ENCODE data around the gene UBE2J1. TPM values are rescaled to one million over a fixed set of nuclear protein-coding genes. Genes with fewer than 3 reads are reported as not detected.
"Not testable (repeated sequence)": the region's sequence is repeated elsewhere in the genome, so short reads cannot be mapped to it uniquely, and the experiment has no call there.

UBE2J1 gene
- total and polyA plus RNA-seq, 4 donors = 14.7 to 26.4 (median 18.0) TPM

DNA sequence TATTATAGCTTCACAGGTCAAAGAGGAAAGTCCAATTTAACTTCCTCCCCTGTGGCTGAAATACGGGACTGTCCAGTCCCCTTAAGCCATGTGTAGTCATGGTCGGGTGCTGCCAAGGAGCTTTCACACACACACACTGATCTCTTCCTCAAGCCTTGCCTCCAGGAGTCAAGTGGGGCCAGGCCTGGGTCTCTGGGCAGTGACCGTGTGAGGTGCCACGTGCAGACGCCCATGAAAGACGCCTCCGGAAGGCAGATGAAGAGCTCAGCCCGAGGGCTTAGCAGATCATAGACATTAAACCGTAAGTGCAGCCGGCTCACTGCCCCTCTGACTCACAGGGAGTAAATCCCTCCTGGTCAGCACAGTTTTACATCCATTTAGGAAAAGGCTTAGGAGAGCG, 41.6 kb downstream of the UBE2J1 start:
- Histone ChIP-seq H3K36me3 (ENCODE audit: control insufficient read depth in 4 of 4, insufficient read depth in 3 of 4, low read depth in 1 of 4, low read length in 3 of 4) (no peaks in the 10 kb centered on the region), H3K9me3 (ENCODE audit: control insufficient read depth in 4 of 4, low read length in 3 of 4) (no peaks in the 10 kb centered on the region), H3K4me3 (ENCODE audit: low read depth in 1 of 3, low read length in 3 of 3) (no peak overlapping the region), H3K27me3 (ENCODE audit: control insufficient read depth in 4 of 4, insufficient read depth in 4 of 4, low read length in 3 of 4) (no peaks in the 10 kb centered on the region), H3K9ac (ENCODE audit: low read depth in 1 of 2, low read length in 2 of 2) (no peak overlapping the region), H3K4me1 (ENCODE audit: control insufficient read depth in 4 of 4, insufficient read depth in 4 of 4, low read length in 3 of 4) (no peaks in the 10 kb centered on the region), H3K27ac (ENCODE audit: low read depth in 1 of 2, low read length in 2 of 2) (no peak overlapping the region)
- TF ChIP-seq ATF3 (IDR thresholded peaks at IDR 0.05) (no peak), CTCF (IDR thresholded peaks at IDR 0.05; ENCODE audit: low read depth, low read length, missing input control) (no peak), GABPA (IDR thresholded peaks at IDR 0.05 in 1 of 2, conservative IDR thresholded peaks at IDR 0.05 in 1 of 2) (no peak), JUND (IDR thresholded peaks at IDR 0.05) (no peak)
- DNase-seq (ENCODE audit: low spot score) = no peak
- WGBS = 63% methylated on average over 11 of the region's 11 CpGs

- no peak for DNase-seq (ENCODE audit: low spot score)
- H3K36me3 ChIP-seq (ENCODE audit: control insufficient read depth in 4 of 4, insufficient read depth in 3 of 4, low read depth in 1 of 4, low read length in 3 of 4) = no peaks in the 10 kb centered on the region
- H3K27me3 ChIP-seq (ENCODE audit: control insufficient read depth in 4 of 4, insufficient read depth in 4 of 4, low read length in 3 of 4) = no peaks in the 10 kb centered on the region
- no peak for TF ChIP-seq MAX (IDR thresholded peaks at IDR 0.05)
- TF ChIP-seq HNF4A (conservative IDR thresholded peaks at IDR 0.05) = no peak
- no peak for TF ChIP-seq GABPA (IDR thresholded peaks at IDR 0.05 in 1 of 2, conservative IDR thresholded peaks at IDR 0.05 in 1 of 2)
- no peak for TF ChIP-seq RAD21 (IDR thresholded peaks at IDR 0.05)
- TF ChIP-seq, protein P1, sequence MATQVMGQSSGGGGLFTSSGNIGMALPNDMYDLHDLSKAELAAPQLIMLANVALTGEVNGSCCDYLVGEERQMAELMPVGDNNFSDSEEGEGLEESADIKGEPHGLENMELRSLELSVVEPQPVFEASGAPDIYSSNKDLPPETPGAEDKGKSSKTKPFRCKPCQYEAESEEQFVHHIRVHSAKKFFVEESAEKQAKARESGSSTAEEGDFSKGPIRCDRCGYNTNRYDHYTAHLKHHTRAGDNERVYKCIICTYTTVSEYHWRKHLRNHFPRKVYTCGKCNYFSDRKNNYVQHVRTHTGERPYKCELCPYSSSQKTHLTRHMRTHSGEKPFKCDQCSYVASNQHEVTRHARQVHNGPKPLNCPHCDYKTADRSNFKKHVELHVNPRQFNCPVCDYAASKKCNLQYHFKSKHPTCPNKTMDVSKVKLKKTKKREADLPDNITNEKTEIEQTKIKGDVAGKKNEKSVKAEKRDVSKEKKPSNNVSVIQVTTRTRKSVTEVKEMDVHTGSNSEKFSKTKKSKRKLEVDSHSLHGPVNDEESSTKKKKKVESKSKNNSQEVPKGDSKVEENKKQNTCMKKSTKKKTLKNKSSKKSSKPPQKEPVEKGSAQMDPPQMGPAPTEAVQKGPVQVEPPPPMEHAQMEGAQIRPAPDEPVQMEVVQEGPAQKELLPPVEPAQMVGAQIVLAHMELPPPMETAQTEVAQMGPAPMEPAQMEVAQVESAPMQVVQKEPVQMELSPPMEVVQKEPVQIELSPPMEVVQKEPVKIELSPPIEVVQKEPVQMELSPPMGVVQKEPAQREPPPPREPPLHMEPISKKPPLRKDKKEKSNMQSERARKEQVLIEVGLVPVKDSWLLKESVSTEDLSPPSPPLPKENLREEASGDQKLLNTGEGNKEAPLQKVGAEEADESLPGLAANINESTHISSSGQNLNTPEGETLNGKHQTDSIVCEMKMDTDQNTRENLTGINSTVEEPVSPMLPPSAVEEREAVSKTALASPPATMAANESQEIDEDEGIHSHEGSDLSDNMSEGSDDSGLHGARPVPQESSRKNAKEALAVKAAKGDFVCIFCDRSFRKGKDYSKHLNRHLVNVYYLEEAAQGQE (IDR thresholded peaks at IDR 0.05) = no peak
- no peaks in the 10 kb centered on the region for H3K9me3 ChIP-seq (ENCODE audit: control insufficient read depth in 4 of 4, low read length in 3 of 4)
- H3K4me1 ChIP-seq (ENCODE audit: control insufficient read depth in 4 of 4, insufficient read depth in 4 of 4, low read length in 3 of 4) = no peaks in the 10 kb centered on the region
- H3K9ac ChIP-seq (ENCODE audit: low read depth in 1 of 2, low read length in 2 of 2) = no peak overlapping the region
- no peak overlapping the region for H3K27ac ChIP-seq (ENCODE audit: low read depth in 1 of 2, low read length in 2 of 2)
- WGBS = 74% methylated on average over 9 of the region's 9 CpGs
- no peak overlapping the region for H3K4me3 ChIP-seq (ENCODE audit: low read depth in 1 of 3, low read length in 3 of 3)
These were observed 43.8 kb downstream of the UBE2J1 start for GRCh38 chr6:89308525-89309395.

GRCh38 chr6:89304517-89304916, 48.0 kb downstream of the UBE2J1 start:
- not testable (repeated sequence) for H3K9ac ChIP-seq (ENCODE audit: low read depth in 1 of 2, low read length in 2 of 2); DNase-seq (ENCODE audit: low spot score); H3K9me3 ChIP-seq (ENCODE audit: control insufficient read depth in 4 of 4, low read length in 3 of 4); H3K27ac ChIP-seq (ENCODE audit: low read depth in 1 of 2, low read length in 2 of 2); H3K27me3 ChIP-seq (ENCODE audit: control insufficient read depth in 4 of 4, insufficient read depth in 4 of 4, low read length in 3 of 4); H3K36me3 ChIP-seq (ENCODE audit: control insufficient read depth in 4 of 4, insufficient read depth in 3 of 4, low read depth in 1 of 4, low read length in 3 of 4); H3K4me3 ChIP-seq (ENCODE audit: low read depth in 1 of 3, low read length in 3 of 3); H3K4me1 ChIP-seq (ENCODE audit: control insufficient read depth in 4 of 4, insufficient read depth in 4 of 4, low read length in 3 of 4)
- 84% methylated on average over 3 of the region's 3 CpGs for WGBS

Data from liver (tissue), 9 donors.